ENCODE data around the gene NRSN2. TPM values are rescaled to one million over a fixed set of nuclear protein-coding genes. Genes with fewer than 3 reads are reported as not detected.
"Not testable (repeated sequence)": the region's sequence is repeated elsewhere in the genome, so short reads cannot be mapped to it uniquely, and the experiment has no call there.

Gene NRSN2
- total RNA-seq, 2 donors from 2014 or later = 13.8 to 15.6 TPM

DNA sequence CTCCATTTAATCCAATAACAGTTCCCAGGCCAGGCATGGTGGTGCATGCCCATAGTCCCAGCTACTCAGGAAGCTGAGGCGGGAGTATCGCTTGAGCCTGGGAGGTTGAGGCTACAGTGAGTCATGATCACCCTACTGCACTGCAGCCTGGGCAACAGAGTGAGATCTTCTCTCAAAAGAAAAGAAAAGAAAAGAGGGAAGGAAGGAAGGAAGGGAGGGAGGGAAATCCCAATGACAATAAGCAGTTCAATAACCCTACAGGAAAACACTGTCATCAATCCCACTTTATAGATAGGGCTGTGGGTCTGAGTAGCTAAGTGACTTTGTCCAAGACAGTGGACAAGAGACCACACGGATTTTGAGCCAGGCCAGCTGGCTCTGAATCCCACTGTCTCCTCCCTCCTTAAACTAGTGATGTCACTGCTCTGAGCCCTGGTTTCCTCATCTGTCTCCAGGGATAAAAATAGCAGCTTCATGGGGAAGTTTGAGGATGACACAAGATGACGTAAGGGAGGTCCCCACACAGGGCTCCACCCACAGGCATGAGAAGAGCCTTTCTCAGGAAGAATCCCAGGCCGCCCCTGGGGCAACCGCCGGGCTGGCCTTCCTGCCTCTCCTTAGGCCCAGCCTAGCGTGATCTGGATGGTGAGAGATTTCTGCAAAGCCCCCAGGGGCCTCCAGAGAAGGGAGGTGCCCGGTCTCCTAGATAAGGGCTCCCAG lies 26.4 kb downstream of the NRSN2 start:
- no peaks in the 10 kb centered on the region for H3K27me3 ChIP-seq
- no peaks in the 10 kb centered on the region for H3K9me3 ChIP-seq
- TF ChIP-seq, protein P1, sequence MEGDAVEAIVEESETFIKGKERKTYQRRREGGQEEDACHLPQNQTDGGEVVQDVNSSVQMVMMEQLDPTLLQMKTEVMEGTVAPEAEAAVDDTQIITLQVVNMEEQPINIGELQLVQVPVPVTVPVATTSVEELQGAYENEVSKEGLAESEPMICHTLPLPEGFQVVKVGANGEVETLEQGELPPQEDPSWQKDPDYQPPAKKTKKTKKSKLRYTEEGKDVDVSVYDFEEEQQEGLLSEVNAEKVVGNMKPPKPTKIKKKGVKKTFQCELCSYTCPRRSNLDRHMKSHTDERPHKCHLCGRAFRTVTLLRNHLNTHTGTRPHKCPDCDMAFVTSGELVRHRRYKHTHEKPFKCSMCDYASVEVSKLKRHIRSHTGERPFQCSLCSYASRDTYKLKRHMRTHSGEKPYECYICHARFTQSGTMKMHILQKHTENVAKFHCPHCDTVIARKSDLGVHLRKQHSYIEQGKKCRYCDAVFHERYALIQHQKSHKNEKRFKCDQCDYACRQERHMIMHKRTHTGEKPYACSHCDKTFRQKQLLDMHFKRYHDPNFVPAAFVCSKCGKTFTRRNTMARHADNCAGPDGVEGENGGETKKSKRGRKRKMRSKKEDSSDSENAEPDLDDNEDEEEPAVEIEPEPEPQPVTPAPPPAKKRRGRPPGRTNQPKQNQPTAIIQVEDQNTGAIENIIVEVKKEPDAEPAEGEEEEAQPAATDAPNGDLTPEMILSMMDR (IDR thresholded peaks at IDR 0.05) = no peak
- TF ChIP-seq POLR2A (IDR thresholded peaks at IDR 0.05) = no peak
- no peak overlapping the region for H3K4me3 ChIP-seq
- ATAC-seq = no peak
- 64 to 83% methylated on average over 5 to 9 of the region's 9 CpGs for WGBS, 2 donors
- no peaks in the 10 kb centered on the region for H3K36me3 ChIP-seq (replicated peaks in 1 of 2; ENCODE audit: insufficient read depth in 1 of 2, low read depth in 2 of 2)
- peak overlapping the region; percentile 73 to 83 (median 80) for H3K27ac ChIP-seq
- intact Hi-C loops (cut with DNase I) = no loop called here
- peak in 1 of 4 donors; percentile 42 for DNase-seq
- peaks cover 41% of the 10 kb centered on the region for H3K4me1 ChIP-seq

DNA sequence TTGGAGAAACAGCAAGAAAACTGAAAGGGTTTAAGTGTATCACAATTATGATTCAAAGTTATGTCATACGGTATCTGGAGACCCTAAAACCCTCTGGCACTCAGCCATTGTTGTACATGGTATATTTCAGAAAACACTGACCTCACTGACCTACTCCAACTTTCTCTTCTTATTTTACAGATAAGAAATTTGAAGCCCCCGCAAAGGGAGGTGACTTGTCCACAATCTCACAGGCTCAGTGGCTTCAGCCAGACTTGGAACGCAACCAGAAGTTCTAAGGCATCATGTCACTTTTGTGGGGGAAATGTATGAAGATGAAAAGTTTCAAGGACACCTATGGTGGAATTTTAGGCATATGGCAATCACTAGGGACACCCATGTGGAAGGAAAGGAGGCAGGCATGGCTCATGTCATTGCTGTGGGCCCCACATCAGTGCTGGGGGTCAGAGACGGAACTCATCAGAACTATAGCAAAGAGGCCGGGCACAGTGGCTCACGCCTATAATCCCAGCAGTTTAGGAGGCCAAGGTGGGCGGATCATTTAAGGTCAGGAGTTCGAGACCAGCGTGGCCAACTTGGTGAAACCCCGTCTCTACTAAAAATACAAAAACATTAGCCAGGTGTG lies 28.5 kb downstream of the NRSN2 start:
- Histone ChIP-seq H3K27me3 (no peaks in the 10 kb centered on the region), H3K4me1 (peaks cover 24% of the 10 kb centered on the region), H3K4me3 (no peak overlapping the region), H3K9me3 (no peaks in the 10 kb centered on the region), H3K27ac (no peak overlapping the region), H3K36me3 (replicated peaks in 1 of 2; ENCODE audit: insufficient read depth in 1 of 2, low read depth in 2 of 2) (no peaks in the 10 kb centered on the region)
- intact Hi-C loops (cut with DNase I) = no loop called here
- 87 to 88% methylated on average over 10 of the region's 10 CpGs for WGBS, 2 donors
- ATAC-seq (no peak), DNase-seq (no peak)
- TF ChIP-seq POLR2A (IDR thresholded peaks at IDR 0.05) = no peak
- TF ChIP-seq, protein P1 (IDR thresholded peaks at IDR 0.05) = no peak

DNA sequence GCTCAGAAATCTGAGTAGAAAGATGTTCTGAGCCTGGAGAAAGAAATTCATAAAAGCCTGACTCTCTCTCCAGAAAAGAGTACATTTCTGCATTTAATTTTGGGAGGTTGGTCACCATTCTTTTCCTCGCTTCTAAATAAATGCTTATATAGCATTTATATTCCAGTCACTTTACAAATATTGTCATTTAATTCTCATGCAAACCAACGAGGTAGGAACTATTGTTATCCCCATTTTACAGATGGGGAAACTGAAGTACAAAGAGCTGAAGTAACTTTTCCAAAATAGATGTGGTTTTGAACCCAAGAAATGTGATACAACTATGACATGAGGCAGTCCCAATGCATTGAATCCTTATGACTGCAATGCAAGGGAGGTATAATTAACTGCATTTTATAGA lies 29.2 kb downstream of the NRSN2 start:
- DNase-seq (no peak), ATAC-seq (no peak)
- Histone ChIP-seq H3K4me1 (peaks cover 22% of the 10 kb centered on the region), H3K36me3 (replicated peaks in 1 of 2; ENCODE audit: insufficient read depth in 1 of 2, low read depth in 2 of 2) (no peaks in the 10 kb centered on the region), H3K27ac (no peak overlapping the region), H3K4me3 (no peak overlapping the region), H3K9me3 (no peaks in the 10 kb centered on the region), H3K27me3 (no peaks in the 10 kb centered on the region)
- WGBS, 2 donors = 27 to 40% methylated on average over 2 of the region's 2 CpGs
- TF ChIP-seq, protein P1 (IDR thresholded peaks at IDR 0.05) = no peak
- TF ChIP-seq POLR2A (IDR thresholded peaks at IDR 0.05) = no peak
- intact Hi-C loops (cut with DNase I) = no loop called here

DNA sequence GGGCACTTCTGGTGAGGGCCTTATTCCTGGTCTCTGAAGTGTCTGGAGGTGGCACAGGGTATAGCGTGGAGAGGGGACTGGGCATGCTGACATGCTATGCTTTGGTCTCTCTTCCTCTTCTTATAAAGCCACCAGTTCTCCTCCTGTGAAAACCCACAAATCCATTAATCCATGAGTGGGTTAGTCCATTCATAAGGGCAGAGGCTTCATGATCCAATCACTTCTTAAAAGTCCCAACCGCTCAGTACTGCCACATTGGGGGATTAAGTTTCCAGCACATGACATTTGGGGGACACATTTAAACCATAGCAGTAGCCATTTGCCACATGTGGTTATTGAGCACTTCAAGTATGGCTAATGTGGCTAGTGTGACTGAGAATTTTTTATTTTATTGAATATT lies 29.8 kb downstream of the NRSN2 start:
- TF ChIP-seq POLR2A (IDR thresholded peaks at IDR 0.05) = no peak
- TF ChIP-seq, protein P1 (IDR thresholded peaks at IDR 0.05) = no peak
- peaks cover 15% of the 10 kb centered on the region for H3K4me1 ChIP-seq
- DNase-seq (no peak), ATAC-seq (no peak)
- H3K9me3 ChIP-seq = no peaks in the 10 kb centered on the region
- no peak overlapping the region for H3K27ac ChIP-seq
- H3K4me3 ChIP-seq = no peak overlapping the region
- H3K36me3 ChIP-seq (replicated peaks in 1 of 2; ENCODE audit: insufficient read depth in 1 of 2, low read depth in 2 of 2) = no peaks in the 10 kb centered on the region
- no peaks in the 10 kb centered on the region for H3K27me3 ChIP-seq
- intact Hi-C loops (cut with DNase I) = no loop called here
- WGBS, 2 donors = 61 to 92% methylated on average over 2 of the region's 2 CpGs

DNA sequence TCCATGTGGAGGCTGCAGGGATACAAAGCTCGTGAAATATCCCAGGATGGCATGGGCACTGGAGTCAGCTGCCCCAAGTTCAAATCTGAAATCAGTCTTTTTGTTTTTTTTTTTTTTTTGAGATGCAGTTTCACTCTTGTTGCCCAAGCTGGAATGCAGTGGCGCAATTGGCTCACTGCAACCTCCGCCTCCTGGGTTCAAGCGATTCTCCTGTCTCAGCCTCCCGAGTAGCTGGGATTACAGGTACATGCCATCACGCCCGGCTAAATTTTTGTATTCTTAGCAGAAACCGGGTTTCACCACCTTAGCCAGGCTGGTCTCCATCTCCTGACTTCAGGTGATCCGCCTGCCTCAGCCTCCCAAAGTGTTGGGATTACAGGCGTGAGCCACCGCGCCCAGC lies 30.7 kb downstream of the NRSN2 start:
- H3K36me3 ChIP-seq (replicated peaks in 1 of 2; ENCODE audit: insufficient read depth in 1 of 2, low read depth in 2 of 2); ATAC-seq; H3K27ac ChIP-seq; H3K9me3 ChIP-seq; H3K4me3 ChIP-seq; H3K4me1 ChIP-seq; H3K27me3 ChIP-seq; intact Hi-C loops (cut with DNase I); DNase-seq: not testable (repeated sequence)
- 82 to 88% methylated on average over 12 of the region's 12 CpGs for WGBS, 2 donors

Data from body of pancreas (tissue), 4 donors.